Colonic mucosa (tissue), 4 donors: ENCODE results near the gene ITM2B. TPM values are rescaled to one million over a fixed set of nuclear protein-coding genes. Genes with fewer than 3 reads are reported as not detected.

Source experiments
- DNase-seq: peaks from one replicate; pipeline ENCODE4 v3.0.0-alpha.2; 2020
- H3K27ac ChIP-seq: fragments of 200-600 bp; one replicate; pipeline ENCODE4 v1.8.0; 2021
- H3K27me3 ChIP-seq: fragments of 200-600 bp; one replicate; pipeline ENCODE4 v1.8.0; 2021
- H3K36me3 ChIP-seq: fragments of 200-600 bp; one replicate; pipeline ENCODE4 v1.8.0; 2021
- H3K4me1 ChIP-seq: fragments of 200-600 bp; one replicate; pipeline ENCODE4 v1.8.0; 2021; ENCODE audit warnings: mild to moderate bottlenecking
- H3K4me3 ChIP-seq: fragments of 200-600 bp; one replicate; pipeline ENCODE4 v1.8.0; 2021
- H3K9ac ChIP-seq, 2 donors: one replicate each; pipeline ENCODE4 v1.7.0; 2013; ENCODE audit warnings: control low read depth in 2 of 2, low read depth in 2 of 2, low read length in 2 of 2
- H3K9me3 ChIP-seq: fragments of 200-600 bp; one replicate; pipeline ENCODE4 v1.8.0; 2021
- intact Hi-C: fragments of 100-400 bp; cut with DNase I; formaldehyde crosslinking; loops from one replicate; pipeline ENCODE4 v1.14.1; 2022
- total RNA-seq, 2 donors: library from RNA; stranded (reverse); fragmentation: NEBNext Ultra II Directional in 1 of 2; extraction: Animal tissue kit (Norgen Biotek cat#: 25700) in 1 of 2; gene quantifications; one replicate each; pipeline ENCODE4 v1.2.1, GENCODE V29; 2021
- TF ChIP-seq, protein P1 (sequence below): fragments of 200-600 bp; IDR thresholded peaks from one replicate; pipeline ENCODE4 v1.8.0; 2022; ENCODE audit warnings: antibody characterized with exemption, mild to moderate bottlenecking
- donor health status: healthy.
- donor health status: DM: no; HTN: no; CAD: no.
- donor health status: DM: no; HTN: no; CAD: no.

The ITM2B gene
- total RNA-seq, 2 donors from 2014 or later: 257 to 456 TPM

DNA sequence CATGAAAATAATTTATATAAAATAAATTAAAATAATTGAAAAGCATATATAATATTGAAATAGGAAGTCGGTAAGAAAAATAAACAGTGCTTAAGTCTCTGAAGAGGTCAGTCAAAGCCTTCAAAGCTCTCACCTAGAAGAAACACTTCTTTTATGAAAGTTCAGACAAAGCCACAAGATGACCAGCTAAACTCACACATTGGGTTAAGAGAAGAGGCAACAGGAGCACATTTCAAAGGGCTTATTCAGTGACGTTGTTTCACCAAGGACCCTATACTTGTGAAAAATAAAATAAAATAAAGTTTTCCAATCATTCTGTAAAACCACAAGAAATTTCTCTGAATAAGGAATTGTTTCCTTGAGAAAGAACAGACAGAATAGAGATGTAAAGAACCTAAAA lies 2.5 kb upstream of the ITM2B start:
- Histone ChIP-seq H3K36me3 (no peaks in the 10 kb centered on the region), H3K27ac (no peak overlapping the region), H3K4me1 (no peaks in the 10 kb centered on the region), H3K27me3 (no peaks in the 10 kb centered on the region), H3K9ac (no peak overlapping the region), H3K4me3 (no peak overlapping the region), H3K9me3 (no peaks in the 10 kb centered on the region)
- TF ChIP-seq, protein P1, sequence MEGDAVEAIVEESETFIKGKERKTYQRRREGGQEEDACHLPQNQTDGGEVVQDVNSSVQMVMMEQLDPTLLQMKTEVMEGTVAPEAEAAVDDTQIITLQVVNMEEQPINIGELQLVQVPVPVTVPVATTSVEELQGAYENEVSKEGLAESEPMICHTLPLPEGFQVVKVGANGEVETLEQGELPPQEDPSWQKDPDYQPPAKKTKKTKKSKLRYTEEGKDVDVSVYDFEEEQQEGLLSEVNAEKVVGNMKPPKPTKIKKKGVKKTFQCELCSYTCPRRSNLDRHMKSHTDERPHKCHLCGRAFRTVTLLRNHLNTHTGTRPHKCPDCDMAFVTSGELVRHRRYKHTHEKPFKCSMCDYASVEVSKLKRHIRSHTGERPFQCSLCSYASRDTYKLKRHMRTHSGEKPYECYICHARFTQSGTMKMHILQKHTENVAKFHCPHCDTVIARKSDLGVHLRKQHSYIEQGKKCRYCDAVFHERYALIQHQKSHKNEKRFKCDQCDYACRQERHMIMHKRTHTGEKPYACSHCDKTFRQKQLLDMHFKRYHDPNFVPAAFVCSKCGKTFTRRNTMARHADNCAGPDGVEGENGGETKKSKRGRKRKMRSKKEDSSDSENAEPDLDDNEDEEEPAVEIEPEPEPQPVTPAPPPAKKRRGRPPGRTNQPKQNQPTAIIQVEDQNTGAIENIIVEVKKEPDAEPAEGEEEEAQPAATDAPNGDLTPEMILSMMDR: no peak
- no peak for DNase-seq
- intact Hi-C loops: loop anchor here (10.0 kb wide), 1 partner anchor 74 kb away; the partner anchor contains the start of gene RB1

DNA sequence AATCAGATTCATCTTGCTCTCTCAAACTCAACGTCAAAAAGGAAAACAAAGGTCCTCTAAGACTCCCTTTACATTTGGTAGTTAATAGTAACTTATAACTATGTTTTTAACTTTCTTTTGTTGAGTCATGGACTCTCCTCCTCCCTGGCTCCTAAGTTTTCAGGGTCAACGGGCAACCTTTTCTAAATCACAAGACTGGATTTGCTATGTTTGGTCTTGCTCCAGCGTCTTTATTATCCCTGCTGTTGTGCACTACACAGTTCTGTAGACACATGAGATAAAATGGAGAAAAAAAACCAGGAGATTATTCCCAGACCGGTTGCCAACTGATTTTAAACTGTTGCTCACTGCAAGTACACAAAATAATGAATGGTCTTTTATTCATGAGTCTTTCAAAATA lies 1.9 kb upstream of the ITM2B start:
- Histone ChIP-seq H3K4me3 (no peak overlapping the region), H3K9ac (no peak overlapping the region), H3K27ac (no peak overlapping the region), H3K4me1 (no peaks in the 10 kb centered on the region), H3K36me3 (no peaks in the 10 kb centered on the region), H3K27me3 (no peaks in the 10 kb centered on the region), H3K9me3 (no peaks in the 10 kb centered on the region)
- DNase-seq: no peak
- TF ChIP-seq, protein P1: no peak
- intact Hi-C loops: loop anchor here (10.0 kb wide), 1 partner anchor 74 kb away; the partner anchor contains the start of gene RB1

DNA sequence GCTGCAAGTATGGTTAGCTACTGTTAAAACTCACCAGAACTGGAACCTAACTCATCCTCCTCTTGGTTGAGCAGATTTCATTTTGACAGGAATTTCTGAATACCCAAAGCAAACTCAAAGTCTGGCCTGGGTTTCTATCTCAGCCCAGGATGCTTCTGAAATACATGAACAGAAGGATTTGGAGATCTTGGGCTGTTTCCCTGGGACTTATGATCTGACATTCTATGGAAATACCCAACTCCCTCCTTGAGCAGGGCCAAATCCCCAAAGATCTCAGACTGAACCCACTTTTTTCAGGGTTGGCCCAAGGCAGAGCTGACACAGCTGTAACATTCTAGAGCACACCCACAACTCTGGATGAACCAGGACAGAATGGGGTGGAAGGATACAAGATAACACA lies 1.1 kb upstream of the ITM2B start:
- no peak overlapping the region for H3K4me3 ChIP-seq
- H3K27ac ChIP-seq: peak overlapping the region; percentile 100
- intact Hi-C loops: loop anchor here (10.0 kb wide), 1 partner anchor 73 kb away; the partner anchor contains the start of gene RB1
- no peaks in the 10 kb centered on the region for H3K4me1 ChIP-seq
- H3K36me3 ChIP-seq: no peaks in the 10 kb centered on the region
- no peak for DNase-seq
- TF ChIP-seq, protein P1: no peak
- no peaks in the 10 kb centered on the region for H3K9me3 ChIP-seq
- no peaks in the 10 kb centered on the region for H3K27me3 ChIP-seq
- H3K9ac ChIP-seq: peak overlapping the region in 1 of 2 donors; percentile 84

DNA sequence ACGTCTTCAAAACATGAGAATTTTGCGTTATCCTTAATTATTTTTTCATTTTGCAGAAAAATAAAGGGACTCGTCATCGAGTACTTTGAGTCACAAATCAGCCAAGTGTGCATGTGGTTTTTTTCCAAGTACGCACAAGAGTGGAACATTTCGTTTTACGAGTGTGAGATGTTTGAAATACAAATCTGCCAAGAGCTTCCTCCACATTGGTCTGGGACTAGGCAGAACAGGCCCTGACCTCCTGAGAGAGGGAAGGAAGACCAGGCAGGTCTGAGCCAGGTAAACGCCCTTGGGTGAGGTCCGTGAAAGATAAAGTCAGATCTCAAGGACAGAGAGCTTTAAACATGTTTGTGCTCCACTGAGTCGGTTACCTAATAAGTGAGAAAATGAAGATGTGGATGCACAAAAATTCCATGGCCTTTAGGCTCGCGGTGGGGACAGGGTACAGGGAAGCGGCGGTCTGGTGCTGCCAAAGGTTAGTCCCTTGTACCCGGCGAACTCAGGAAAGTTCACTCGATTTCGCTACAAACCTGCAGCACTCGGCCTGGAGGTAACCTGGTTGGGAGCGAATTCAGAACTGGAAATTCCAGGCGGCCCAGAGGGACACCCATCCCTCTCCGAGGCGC lies 473 bp upstream of the ITM2B start:
- TF ChIP-seq, protein P1: no peak

DNA sequence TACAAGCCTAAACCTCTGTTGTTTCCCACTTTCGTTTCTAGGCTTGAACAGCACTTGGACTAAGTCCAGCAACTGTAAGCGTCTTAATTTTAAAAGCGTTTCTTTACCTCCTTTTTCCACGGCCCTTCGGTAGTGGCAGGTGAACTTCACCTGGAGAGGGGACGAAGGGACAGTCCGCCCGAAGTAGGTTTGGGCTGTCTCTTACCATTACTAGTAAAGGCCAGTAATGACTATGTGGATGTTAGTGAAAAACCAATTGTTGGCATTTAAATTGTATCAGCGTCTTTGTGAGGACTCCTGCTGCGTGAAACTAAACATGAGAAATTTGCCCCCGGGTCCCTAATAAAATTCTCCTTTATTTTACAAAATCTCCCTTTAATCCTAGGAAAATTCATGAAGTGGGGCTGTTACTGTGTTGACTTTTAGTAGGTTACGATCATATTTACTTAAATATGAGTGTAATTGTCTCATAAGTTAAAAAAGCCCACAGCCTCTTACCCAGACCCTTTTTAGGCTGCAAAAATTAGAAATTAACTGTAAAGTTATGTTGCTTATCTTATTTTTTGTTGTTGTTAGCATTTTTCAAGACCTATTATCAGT lies 983 bp downstream of the ITM2B start:
- Histone ChIP-seq H3K9ac (peak overlapping the region; percentile 99), H3K4me3 (peak overlapping the region; percentile 94), H3K27ac (peak overlapping the region; percentile 100), H3K36me3 (no peaks in the 10 kb centered on the region), H3K9me3 (no peaks in the 10 kb centered on the region), H3K4me1 (no peaks in the 10 kb centered on the region), H3K27me3 (no peaks in the 10 kb centered on the region)
- intact Hi-C loops: loop anchor here (10.0 kb wide), 1 partner anchor 71 kb away; the partner anchor contains the start of gene RB1
- TF ChIP-seq, protein P1: no peak
- DNase-seq: no peak

More for the DNA sequence above, 473 bp upstream of the ITM2B start:
- Histone ChIP-seq H3K9me3 (no peaks in the 10 kb centered on the region), H3K4me3 (peak overlapping the region; percentile 94), H3K27me3 (no peaks in the 10 kb centered on the region), H3K4me1 (no peaks in the 10 kb centered on the region), H3K9ac (peak overlapping the region; percentile 64 to 84), H3K27ac (peak overlapping the region; percentile 100), H3K36me3 (no peaks in the 10 kb centered on the region)
- intact Hi-C loops: loop anchor here (10.0 kb wide), 1 partner anchor 72 kb away; the partner anchor contains the start of gene RB1
- peak; percentile 72 for DNase-seq
